Measurements from ENCODE around the gene LSM14B.

Gene LSM14B

DNA sequence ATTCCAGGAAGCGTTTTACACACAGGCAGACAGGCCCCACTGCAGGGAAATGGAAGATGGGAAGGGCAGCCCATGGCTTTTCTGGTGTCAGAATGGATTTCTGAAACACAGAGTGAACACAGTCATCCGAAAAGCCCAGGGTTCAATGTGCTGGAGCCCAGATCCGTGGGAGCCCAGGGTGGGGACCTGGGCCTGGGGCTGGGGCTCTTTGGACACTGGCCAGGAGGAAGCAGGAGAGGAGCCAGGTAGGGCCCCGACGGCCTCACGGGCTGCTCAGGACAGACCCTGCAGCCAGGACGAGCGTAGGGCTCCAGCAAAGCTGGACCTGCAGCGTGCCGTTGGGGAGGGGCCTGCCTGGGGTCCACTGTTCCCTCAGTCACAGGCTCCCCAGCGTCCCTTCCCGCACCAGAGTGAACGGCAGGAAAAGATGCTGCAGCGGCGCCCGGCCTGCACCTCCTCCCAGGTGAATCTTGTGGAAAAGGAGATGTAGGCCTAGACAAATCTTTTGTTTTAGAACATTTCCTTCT lies 24.3 kb upstream of the LSM14B start:
- no peak overlapping the region for H3K4me3 ChIP-seq (ENCODE audit: control insufficient read depth in 1 of 7, extremely low read depth in 1 of 7, insufficient read depth in 4 of 7, low read depth in 2 of 7, low read length in 6 of 7)
- WGBS (ENCODE audit: insufficient coverage): 88% methylated on average over 15 of the region's 16 CpGs
- ChIA-PET POLR2A (no interaction called here), CTCF (no interaction called here)
- H3K27ac ChIP-seq (ENCODE audit: insufficient read depth in 1 of 2, low read depth in 1 of 2, low read length in 2 of 2, poor library complexity in 1 of 2, severe bottlenecking in 2 of 2): no peak overlapping the region
- no peaks in the 10 kb centered on the region for H3K36me3 ChIP-seq (ENCODE audit: control insufficient read depth in 4 of 4, insufficient read depth in 4 of 4, low read length in 3 of 4)
- H3K4me1 ChIP-seq (ENCODE audit: control extremely low read depth in 1 of 4, control insufficient read depth in 4 of 4, insufficient read depth in 4 of 4, low read length in 3 of 4): peaks cover 0 to 2% (median 0%) of the 10 kb centered on the region in 4 experiments
- H3K27me3 ChIP-seq (replicated peaks in 2 of 5; ENCODE audit: control insufficient read depth in 4 of 5, insufficient read depth in 5 of 5, low read length in 4 of 5): peaks cover 0 to 9% (median 0%) of the 10 kb centered on the region in 5 experiments
- peaks cover 0 to 36% (median 20%) of the 10 kb centered on the region in 5 experiments for H3K9me3 ChIP-seq (ENCODE audit: control extremely low read depth in 1 of 5, control insufficient read depth in 4 of 5, insufficient read depth in 2 of 5, low read depth in 1 of 5, low read length in 4 of 5)
- no peak for DNase-seq

- Histone ChIP-seq H3K36me3 (ENCODE audit: control insufficient read depth in 4 of 4, insufficient read depth in 4 of 4, low read length in 3 of 4) (no peaks in the 10 kb centered on the region), H3K4me1 (ENCODE audit: control extremely low read depth in 1 of 4, control insufficient read depth in 4 of 4, insufficient read depth in 4 of 4, low read length in 3 of 4) (peaks cover 0 to 2% (median 0%) of the 10 kb centered on the region in 4 experiments), H3K4me3 (ENCODE audit: control insufficient read depth in 1 of 7, extremely low read depth in 1 of 7, insufficient read depth in 4 of 7, low read depth in 2 of 7, low read length in 6 of 7) (no peak overlapping the region), H3K9me3 (ENCODE audit: control extremely low read depth in 1 of 5, control insufficient read depth in 4 of 5, insufficient read depth in 2 of 5, low read depth in 1 of 5, low read length in 4 of 5) (peaks cover 0 to 55% (median 20%) of the 10 kb centered on the region in 5 experiments), H3K27ac (ENCODE audit: insufficient read depth in 1 of 2, low read depth in 1 of 2, low read length in 2 of 2, poor library complexity in 1 of 2, severe bottlenecking in 2 of 2) (no peak overlapping the region), H3K27me3 (replicated peaks in 2 of 5; ENCODE audit: control insufficient read depth in 4 of 5, insufficient read depth in 5 of 5, low read length in 4 of 5) (peaks cover 0 to 29% (median 0%) of the 10 kb centered on the region in 5 experiments)
- CTCF ChIA-PET: interaction anchor here (0.9 kb wide), 1 partner anchor 11 kb away, joined by 3 read pairs; no protein-coding TSS in a partner anchor
- POLR2A ChIA-PET: no interaction called here
- 88% methylated on average over 1 of the region's 4 CpGs for WGBS (ENCODE audit: insufficient coverage)
- DNase-seq: no peak
Observed at GRCh38 chr20:62101078-62101477, 21.2 kb upstream of the LSM14B start.

- no peak for DNase-seq
- ChIA-PET CTCF (interaction anchor here (0.8 to 1.0 kb wide), 2 partner anchors 9 to 77 kb away, joined by 3 to 6 read pairs; no protein-coding TSS in a partner anchor), POLR2A (no interaction called here)
- Histone ChIP-seq H3K36me3 (ENCODE audit: control insufficient read depth in 4 of 4, insufficient read depth in 4 of 4, low read length in 3 of 4) (no peaks in the 10 kb centered on the region), H3K27ac (ENCODE audit: insufficient read depth in 1 of 2, low read depth in 1 of 2, low read length in 2 of 2, poor library complexity in 1 of 2, severe bottlenecking in 2 of 2) (no peak overlapping the region), H3K4me3 (ENCODE audit: control insufficient read depth in 1 of 7, extremely low read depth in 1 of 7, insufficient read depth in 4 of 7, low read depth in 2 of 7, low read length in 6 of 7) (no peak overlapping the region), H3K27me3 (replicated peaks in 2 of 5; ENCODE audit: control insufficient read depth in 4 of 5, insufficient read depth in 5 of 5, low read length in 4 of 5) (peaks cover 0 to 29% (median 0%) of the 10 kb centered on the region in 5 experiments), H3K4me1 (ENCODE audit: control extremely low read depth in 1 of 4, control insufficient read depth in 4 of 4, insufficient read depth in 4 of 4, low read length in 3 of 4) (no peaks in the 10 kb centered on the region), H3K9me3 (ENCODE audit: control extremely low read depth in 1 of 5, control insufficient read depth in 4 of 5, insufficient read depth in 2 of 5, low read depth in 1 of 5, low read length in 4 of 5) (peaks cover 0 to 67% (median 35%) of the 10 kb centered on the region in 5 experiments)
- WGBS (ENCODE audit: insufficient coverage): 90% methylated on average over 15 of the region's 21 CpGs
Observed at GRCh38 chr20:62103508-62104233, 18.6 kb upstream of the LSM14B start.

GRCh38 chr20:62104234-62104789 lies 18.0 kb upstream of the LSM14B start:
- POLR2A ChIA-PET: no interaction called here
- H3K27me3 ChIP-seq (replicated peaks in 2 of 5; ENCODE audit: control insufficient read depth in 4 of 5, insufficient read depth in 5 of 5, low read length in 4 of 5): peaks cover 0 to 29% (median 0%) of the 10 kb centered on the region in 5 experiments
- CTCF ChIA-PET: no interaction called here

DNA sequence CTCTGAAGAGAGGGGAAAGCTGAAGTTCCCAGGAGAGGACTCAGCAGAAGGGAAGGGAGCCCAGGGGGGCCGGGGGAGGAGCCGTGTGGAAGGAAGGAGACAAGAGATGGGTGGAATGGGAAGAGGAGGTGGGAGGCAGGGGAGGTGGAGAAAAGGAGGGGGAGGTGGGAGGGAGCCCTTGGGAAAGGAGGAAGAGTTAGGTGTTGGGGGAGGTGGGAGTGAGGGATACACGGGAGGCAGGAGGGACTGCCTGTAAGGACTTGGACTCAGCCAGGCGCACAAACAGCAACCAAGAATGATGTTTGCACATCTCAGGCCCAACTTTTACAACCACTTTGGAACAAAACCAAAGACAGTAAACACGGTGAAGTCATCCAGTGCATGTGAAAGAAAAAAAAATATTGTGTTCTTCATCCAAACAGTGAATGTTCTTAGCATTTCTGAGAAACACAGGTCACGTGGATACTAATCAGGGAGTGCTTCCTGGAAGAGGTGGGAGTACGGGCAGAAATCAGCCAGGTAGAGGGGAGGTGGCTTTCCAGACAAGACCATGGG lies 17.4 kb upstream of the LSM14B start:
- Histone ChIP-seq H3K9me3 (ENCODE audit: control extremely low read depth in 1 of 5, control insufficient read depth in 4 of 5, insufficient read depth in 2 of 5, low read depth in 1 of 5, low read length in 4 of 5) (peaks cover 2 to 69% (median 33%) of the 10 kb centered on the region in 5 experiments), H3K4me1 (ENCODE audit: control extremely low read depth in 1 of 4, control insufficient read depth in 4 of 4, insufficient read depth in 4 of 4, low read length in 3 of 4) (no peaks in the 10 kb centered on the region), H3K36me3 (ENCODE audit: control insufficient read depth in 4 of 4, insufficient read depth in 4 of 4, low read length in 3 of 4) (no peaks in the 10 kb centered on the region), H3K27ac (ENCODE audit: insufficient read depth in 1 of 2, low read depth in 1 of 2, low read length in 2 of 2, poor library complexity in 1 of 2, severe bottlenecking in 2 of 2) (no peak overlapping the region), H3K4me3 (ENCODE audit: control insufficient read depth in 1 of 7, extremely low read depth in 1 of 7, insufficient read depth in 4 of 7, low read depth in 2 of 7, low read length in 6 of 7) (no peak overlapping the region), H3K27me3 (replicated peaks in 2 of 5; ENCODE audit: control insufficient read depth in 4 of 5, insufficient read depth in 5 of 5, low read length in 4 of 5) (peaks cover 0 to 29% (median 0%) of the 10 kb centered on the region in 5 experiments)
- ChIA-PET POLR2A (no interaction called here), CTCF (no interaction called here)
- no peak for DNase-seq
- WGBS (ENCODE audit: insufficient coverage): 53% methylated on average over 5 of the region's 7 CpGs

More at GRCh38 chr20:62104234-62104789, 18.0 kb upstream of the LSM14B start:
- H3K4me1 ChIP-seq (ENCODE audit: control extremely low read depth in 1 of 4, control insufficient read depth in 4 of 4, insufficient read depth in 4 of 4, low read length in 3 of 4): no peaks in the 10 kb centered on the region
- H3K4me3 ChIP-seq (ENCODE audit: control insufficient read depth in 1 of 7, extremely low read depth in 1 of 7, insufficient read depth in 4 of 7, low read depth in 2 of 7, low read length in 6 of 7): no peak overlapping the region
- no peaks in the 10 kb centered on the region for H3K36me3 ChIP-seq (ENCODE audit: control insufficient read depth in 4 of 4, insufficient read depth in 4 of 4, low read length in 3 of 4)
- WGBS (ENCODE audit: insufficient coverage): 55% methylated on average over 11 of the region's 15 CpGs
- no peak overlapping the region for H3K27ac ChIP-seq (ENCODE audit: insufficient read depth in 1 of 2, low read depth in 1 of 2, low read length in 2 of 2, poor library complexity in 1 of 2, severe bottlenecking in 2 of 2)
- DNase-seq: no peak
- peaks cover 0 to 67% (median 35%) of the 10 kb centered on the region in 5 experiments for H3K9me3 ChIP-seq (ENCODE audit: control extremely low read depth in 1 of 5, control insufficient read depth in 4 of 5, insufficient read depth in 2 of 5, low read depth in 1 of 5, low read length in 4 of 5)

DNA sequence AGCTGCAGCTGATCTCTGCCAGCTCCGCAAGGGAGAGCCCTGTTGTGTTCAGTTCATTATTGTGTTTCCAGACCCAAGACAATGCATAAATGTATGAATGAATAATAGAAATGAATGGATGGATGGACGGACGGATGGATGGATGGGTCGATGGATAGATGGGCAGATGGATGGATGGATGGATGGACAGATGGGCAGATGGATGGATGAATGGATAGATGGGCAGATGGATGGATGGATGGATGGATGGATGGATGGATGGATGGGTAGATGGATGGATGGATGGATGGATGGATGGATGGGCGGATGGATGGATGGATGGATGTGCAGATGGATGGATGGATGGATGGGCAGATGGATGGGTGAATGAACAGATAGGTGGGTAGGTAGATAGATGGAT lies 16.7 kb upstream of the LSM14B start:
- WGBS (ENCODE audit: insufficient coverage): 98% methylated on average over 5 of the region's 5 CpGs
- Histone ChIP-seq H3K4me1 (ENCODE audit: control extremely low read depth in 1 of 4, control insufficient read depth in 4 of 4, insufficient read depth in 4 of 4, low read length in 3 of 4) (no peaks in the 10 kb centered on the region), H3K9me3 (ENCODE audit: control extremely low read depth in 1 of 5, control insufficient read depth in 4 of 5, insufficient read depth in 2 of 5, low read depth in 1 of 5, low read length in 4 of 5) (peaks cover 2 to 70% (median 32%) of the 10 kb centered on the region in 5 experiments), H3K4me3 (ENCODE audit: control insufficient read depth in 1 of 7, extremely low read depth in 1 of 7, insufficient read depth in 4 of 7, low read depth in 2 of 7, low read length in 6 of 7) (no peak overlapping the region), H3K27me3 (replicated peaks in 2 of 5; ENCODE audit: control insufficient read depth in 4 of 5, insufficient read depth in 5 of 5, low read length in 4 of 5) (peaks cover 0 to 29% (median 0%) of the 10 kb centered on the region in 5 experiments), H3K36me3 (ENCODE audit: control insufficient read depth in 4 of 4, insufficient read depth in 4 of 4, low read length in 3 of 4) (no peaks in the 10 kb centered on the region), H3K27ac (ENCODE audit: insufficient read depth in 1 of 2, low read depth in 1 of 2, low read length in 2 of 2, poor library complexity in 1 of 2, severe bottlenecking in 2 of 2) (no peak overlapping the region)
- CTCF ChIA-PET: no interaction called here
- POLR2A ChIA-PET: no interaction called here
- DNase-seq: no peak

Data from common myeloid progenitor, CD34-positive (primary cell).